Left forelimb (tissue), 1 donor: Measurements from ENCODE around the gene COA1.

Experiments used
- DNase-seq: peaks from one replicate; pipeline ENCODE4 v3.0.0-alpha.2; 2018; ENCODE audit warnings: low spot score

The COA1 gene

DNA sequence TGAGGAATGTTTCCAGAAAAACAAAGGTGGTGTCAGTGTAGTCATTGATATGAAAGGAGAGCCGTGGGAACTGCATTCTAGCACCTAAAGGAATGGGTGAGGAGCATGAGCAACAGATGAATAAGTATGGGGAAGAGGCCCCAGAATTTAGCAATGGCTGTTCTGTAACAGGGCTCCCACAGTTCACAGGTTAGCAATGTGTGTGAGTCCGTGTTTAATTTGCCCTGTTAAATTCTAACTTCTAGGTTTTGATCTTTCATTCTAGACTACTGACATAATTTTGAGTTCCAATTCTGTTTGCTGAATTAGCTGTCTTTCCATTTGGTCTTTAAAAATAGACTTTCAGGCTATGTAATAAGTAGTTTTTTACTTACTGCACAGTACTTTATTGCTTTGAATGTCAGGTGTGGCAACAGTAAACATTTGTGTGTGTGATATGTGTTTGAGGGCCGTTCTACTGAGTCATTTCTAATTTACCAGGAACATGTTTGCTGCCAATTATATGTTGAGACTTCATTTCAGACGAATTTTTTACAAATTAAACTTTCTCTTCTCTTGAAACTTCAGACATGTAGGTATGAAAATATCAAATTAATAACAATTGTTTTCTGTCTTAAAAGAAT is 137.7 kb downstream of the COA1 start:
- DNase-seq, result no peak

GRCh38 chr7:43590862-43591557 is 138.3 kb downstream of the COA1 start:
- DNase-seq, result no peak

GRCh38 chr7:43589728-43590127 is 139.6 kb downstream of the COA1 start:
- DNase-seq, result no peak
